ENCODE results near the gene GNAS. TPM values are rescaled to one million over a fixed set of nuclear protein-coding genes. Genes with fewer than 3 reads are reported as not detected.

Gene GNAS
- total and polyA plus RNA-seq, 10 of the 15 experiments (the other 5 are each of a cell fraction or from before 2014, with no cell fraction given): 209 to 950 (median 394) TPM

DNA sequence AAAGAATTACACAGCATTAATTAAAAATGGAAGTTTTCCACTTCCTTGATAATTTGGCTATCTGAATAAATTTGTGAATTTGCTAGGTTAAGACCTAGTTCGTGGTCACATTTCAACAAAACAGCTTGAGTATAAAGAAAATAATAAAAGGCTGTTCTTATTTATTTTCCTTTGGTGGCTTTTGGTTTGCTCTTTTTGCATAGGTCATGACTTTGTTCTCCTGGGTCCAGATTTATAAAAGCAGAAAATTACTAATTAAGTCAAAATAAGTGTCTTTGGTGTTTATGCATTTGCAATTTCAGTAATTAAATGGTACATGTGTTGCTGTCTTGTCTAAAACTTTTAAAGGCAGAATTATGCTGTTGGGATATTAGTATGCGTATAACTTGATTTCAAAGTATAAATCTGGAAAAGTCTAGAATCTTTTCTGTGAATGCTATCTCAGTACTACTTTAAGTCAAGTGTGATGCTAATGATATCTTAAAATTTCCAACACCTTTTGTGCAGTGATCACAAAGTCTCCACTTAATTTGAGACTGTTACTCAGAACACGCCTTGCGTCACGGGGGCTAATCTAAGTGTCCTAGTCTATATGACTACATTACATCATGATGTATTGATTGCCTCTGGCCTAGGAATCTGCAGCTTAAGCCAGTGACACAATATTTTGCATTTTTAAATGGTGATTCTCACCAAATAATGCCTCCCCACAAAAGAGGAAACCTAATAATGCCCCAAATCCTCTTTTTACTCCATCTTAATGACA lies 41.0 kb downstream of the GNAS start (continued):
- TF ChIP-seq TCF7 (IDR thresholded peaks at IDR 0.05; ENCODE audit: borderline replicate concordance) (no peak), CEBPZ (IDR thresholded peaks at IDR 0.05; ENCODE audit: low read depth, low read length) (no peak), POLR2AphosphoS5 (IDR thresholded peaks at IDR 0.05; ENCODE audit: low read length) (peak; percentile 56; the same call in 1 of the 2 replicates), SP1 (IDR thresholded peaks at IDR 0.05; ENCODE audit: low read depth, low read length) (no peak), CREM (IDR thresholded peaks at IDR 0.05; ENCODE audit: low read depth) (peak; percentile 75), EED (IDR thresholded peaks at IDR 0.05; ENCODE audit: low read depth) (no peak), NKRF (conservative IDR thresholded peaks at IDR 0.05) (no peak), NFYA (IDR thresholded peaks at IDR 0.05; ENCODE audit: borderline replicate concordance, low read depth, low read length) (no peak), BCL11A (IDR thresholded peaks at IDR 0.05; ENCODE audit: low read depth, low read length) (0 out of 2 replicates have a peak, but pooled peaks have one; percentile 25), POLR2AphosphoS2 (IDR thresholded peaks at IDR 0.05; ENCODE audit: low read depth, low read length) (no peak), BACH1 (IDR thresholded peaks at IDR 0.05; ENCODE audit: borderline replicate concordance) (0 out of 2 replicates have a peak, but pooled peaks have one; percentile 26), HDAC6 (IDR thresholded peaks at IDR 0.05; ENCODE audit: unreplicated experiment) (no peak), CHD2 (IDR thresholded peaks at IDR 0.05; ENCODE audit: borderline replicate concordance, low read depth, low read length) (no peak)
- TF ChIP-seq, protein P1, sequence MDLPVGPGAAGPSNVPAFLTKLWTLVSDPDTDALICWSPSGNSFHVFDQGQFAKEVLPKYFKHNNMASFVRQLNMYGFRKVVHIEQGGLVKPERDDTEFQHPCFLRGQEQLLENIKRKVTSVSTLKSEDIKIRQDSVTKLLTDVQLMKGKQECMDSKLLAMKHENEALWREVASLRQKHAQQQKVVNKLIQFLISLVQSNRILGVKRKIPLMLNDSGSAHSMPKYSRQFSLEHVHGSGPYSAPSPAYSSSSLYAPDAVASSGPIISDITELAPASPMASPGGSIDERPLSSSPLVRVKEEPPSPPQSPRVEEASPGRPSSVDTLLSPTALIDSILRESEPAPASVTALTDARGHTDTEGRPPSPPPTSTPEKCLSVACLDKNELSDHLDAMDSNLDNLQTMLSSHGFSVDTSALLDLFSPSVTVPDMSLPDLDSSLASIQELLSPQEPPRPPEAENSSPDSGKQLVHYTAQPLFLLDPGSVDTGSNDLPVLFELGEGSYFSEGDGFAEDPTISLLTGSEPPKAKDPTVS (IDR thresholded peaks at IDR 0.05; ENCODE audit: low read depth, low read length): no peak
- TF ChIP-seq, protein P2, sequence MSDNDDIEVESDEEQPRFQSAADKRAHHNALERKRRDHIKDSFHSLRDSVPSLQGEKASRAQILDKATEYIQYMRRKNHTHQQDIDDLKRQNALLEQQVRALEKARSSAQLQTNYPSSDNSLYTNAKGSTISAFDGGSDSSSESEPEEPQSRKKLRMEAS (IDR thresholded peaks at IDR 0.05; ENCODE audit: low read depth, low read length): no peak
- TF ChIP-seq, protein P3, sequence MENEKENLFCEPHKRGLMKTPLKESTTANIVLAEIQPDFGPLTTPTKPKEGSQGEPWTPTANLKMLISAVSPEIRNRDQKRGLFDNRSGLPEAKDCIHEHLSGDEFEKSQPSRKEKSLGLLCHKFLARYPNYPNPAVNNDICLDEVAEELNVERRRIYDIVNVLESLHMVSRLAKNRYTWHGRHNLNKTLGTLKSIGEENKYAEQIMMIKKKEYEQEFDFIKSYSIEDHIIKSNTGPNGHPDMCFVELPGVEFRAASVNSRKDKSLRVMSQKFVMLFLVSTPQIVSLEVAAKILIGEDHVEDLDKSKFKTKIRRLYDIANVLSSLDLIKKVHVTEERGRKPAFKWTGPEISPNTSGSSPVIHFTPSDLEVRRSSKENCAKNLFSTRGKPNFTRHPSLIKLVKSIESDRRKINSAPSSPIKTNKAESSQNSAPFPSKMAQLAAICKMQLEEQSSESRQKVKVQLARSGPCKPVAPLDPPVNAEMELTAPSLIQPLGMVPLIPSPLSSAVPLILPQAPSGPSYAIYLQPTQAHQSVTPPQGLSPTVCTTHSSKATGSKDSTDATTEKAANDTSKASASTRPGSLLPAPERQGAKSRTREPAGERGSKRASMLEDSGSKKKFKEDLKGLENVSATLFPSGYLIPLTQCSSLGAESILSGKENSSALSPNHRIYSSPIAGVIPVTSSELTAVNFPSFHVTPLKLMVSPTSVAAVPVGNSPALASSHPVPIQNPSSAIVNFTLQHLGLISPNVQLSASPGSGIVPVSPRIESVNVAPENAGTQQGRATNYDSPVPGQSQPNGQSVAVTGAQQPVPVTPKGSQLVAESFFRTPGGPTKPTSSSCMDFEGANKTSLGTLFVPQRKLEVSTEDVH (IDR thresholded peaks at IDR 0.05; ENCODE audit: low read depth, partially characterized antibody): no peak
- TF ChIP-seq, protein P4, sequence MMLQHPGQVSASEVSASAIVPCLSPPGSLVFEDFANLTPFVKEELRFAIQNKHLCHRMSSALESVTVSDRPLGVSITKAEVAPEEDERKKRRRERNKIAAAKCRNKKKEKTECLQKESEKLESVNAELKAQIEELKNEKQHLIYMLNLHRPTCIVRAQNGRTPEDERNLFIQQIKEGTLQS (IDR thresholded peaks at IDR 0.05; ENCODE audit: borderline replicate concordance, extremely low read depth, low read depth, low read length): no peak
